ENCODE measurements around the gene HDGFL2.

- TF ChIP-seq POLR2AphosphoS5 (IDR thresholded peaks at IDR 0.05; ENCODE audit: borderline replicate concordance, low read depth, low read length), result no peak
- no peak for TF ChIP-seq EZH2 (IDR thresholded peaks at IDR 0.05)
- TF ChIP-seq FOXP2 (optimal IDR thresholded peaks at IDR 0.05; ENCODE audit: control extremely low read depth, extremely low read length, insufficient read depth), result no peak
Observed at GRCh38 chr19:4511300-4512054, 39.4 kb downstream of the HDGFL2 start.

All from SK-N-MC (cell line).